H1 (cell line): ENCODE results near the gene CGNL1. TPM values are rescaled to one million over a fixed set of nuclear protein-coding genes. Genes with fewer than 3 reads are reported as not detected.
A peak's percentile ranks its signal among the peaks of the same experiment; 100 is the strongest.

Experiments
- CTCF ChIA-PET: fragments of 300-600 bp; sonication (Branson Sonifier 250); formaldehyde crosslinking; loops from one replicate; lab custom pipeline; 2021; ENCODE audit not compliant: partially characterized antibody; lab: Charles Lee
- POLR2A ChIA-PET: fragments of 300-600 bp; sonication (Branson Sonifier 250); formaldehyde crosslinking; loops from one replicate; lab custom pipeline; 2021; ENCODE audit warnings: inconsistent platforms; ENCODE audit not compliant: partially characterized antibody; lab: Charles Lee
- DNase-seq, 2 experiments: peaks; one replicate each; pipeline versions ENCODE4 v3.0.0 to v3.0.0-alpha.2; 2010 to 2022; ENCODE audit warnings: low spot score in 2 of 2, low read depth in 1 of 2, mixed read lengths in 1 of 2
- FAIRE-seq: peaks from 2 replicates; lab custom pipeline; 2011; peaks lifted over from hg19 to GRCh38; lab: Jason Lieb, UNC
- H2AFZ ChIP-seq: 2 replicates; pipeline ENCODE4 v1.8.1; 2012; ENCODE audit warnings: low read length, inconsistent platforms
- H2AK5ac ChIP-seq: 2 replicates; pipeline ENCODE4 v1.6.1; 2013; ENCODE audit warnings: low read depth, low read length
- H2BK120ac ChIP-seq: replicated peaks from 2 replicates; pipeline ENCODE3; 2013; ENCODE audit warnings: low read depth, low read length, inconsistent platforms
- H2BK12ac ChIP-seq: 2 replicates; pipeline ENCODE4 v1.6.1; 2013; ENCODE audit warnings: low read depth, low read length
- H2BK15ac ChIP-seq: 2 replicates; pipeline ENCODE4 v1.6.1; 2013; ENCODE audit warnings: low read length
- H2BK20ac ChIP-seq: 2 replicates; pipeline ENCODE4 v1.6.1; 2013; ENCODE audit warnings: low read length
- H2BK5ac ChIP-seq: 2 replicates; pipeline ENCODE4 v1.6.1; 2013; ENCODE audit warnings: low read depth, low read length
- H3K14ac ChIP-seq: 2 replicates; pipeline ENCODE4 v1.6.1; 2013; ENCODE audit warnings: inconsistent platforms; ENCODE audit not compliant: insufficient read length
- H3K18ac ChIP-seq: 2 replicates; pipeline ENCODE4 v1.6.1; 2013; ENCODE audit warnings: low read length; ENCODE audit errors: extremely low read depth
- H3K23ac ChIP-seq: 2 replicates; pipeline ENCODE4 v1.6.1; 2013; ENCODE audit warnings: inconsistent platforms; ENCODE audit not compliant: insufficient read length
- H3K23me2 ChIP-seq: 2 replicates; pipeline ENCODE4 v1.6.1; 2013; ENCODE audit warnings: low read depth, low read length
- H3K27ac ChIP-seq: 2 replicates; pipeline ENCODE4 v1.6.1; 2011; ENCODE audit warnings: low read depth, low read length, inconsistent platforms
- H3K27me3 ChIP-seq, 4 experiments: replicated peaks in 1 of 4; 1 replicate in 1 of 4; 2 replicates in 3 of 4; pipeline versions ENCODE4 v1.6.1 to v1.8.1; 2011 to 2013; ENCODE audit warnings: low read length in 3 of 4, mild to moderate bottlenecking in 3 of 4, inconsistent platforms in 2 of 4, mixed read lengths in 2 of 4, moderate library complexity in 1 of 4; ENCODE audit not compliant: control insufficient read depth in 3 of 4, insufficient read depth in 3 of 4; ENCODE audit errors: extremely low read depth in 1 of 4
- H3K36me3 ChIP-seq, 4 experiments: 2 replicates each; pipeline versions ENCODE4 v1.6.1 to v1.8.1; 2011 to 2013; ENCODE audit warnings: mild to moderate bottlenecking in 4 of 4, low read length in 3 of 4, moderate library complexity in 2 of 4, control low read depth in 1 of 4, inconsistent platforms in 1 of 4; ENCODE audit not compliant: insufficient read depth in 4 of 4, control insufficient read depth in 2 of 4
- H3K4ac ChIP-seq: replicated peaks from 2 replicates; pipeline ENCODE3; 2013; ENCODE audit warnings: low read length, low read depth, mixed read lengths, inconsistent platforms; ENCODE audit not compliant: insufficient read length
- H3K4me1 ChIP-seq, 4 experiments: replicated peaks in 1 of 4; 1 replicate in 1 of 4; 2 replicates in 3 of 4; pipeline versions ENCODE4 v1.6.1 to v1.8.1; 2011 to 2013; ENCODE audit warnings: low read length in 3 of 4, inconsistent platforms in 2 of 4, mixed read lengths in 1 of 4; ENCODE audit not compliant: insufficient read depth in 4 of 4, control insufficient read depth in 3 of 4
- H3K4me2 ChIP-seq, 2 experiments: 2 replicates each; pipeline versions ENCODE4 v1.6.1 to v1.8.1; 2011 to 2013; ENCODE audit warnings: low read depth in 2 of 2, low read length in 2 of 2, control low read depth in 1 of 2, inconsistent platforms in 1 of 2, mild to moderate bottlenecking in 1 of 2; ENCODE audit not compliant: insufficient read depth in 1 of 2
- H3K4me3 ChIP-seq, 4 experiments: fragments of 200-600, 300-600 bp in 1 of 4; sonication (generic), shearing (Covaris generic), sonication (Bioruptor Twin) in 1 of 4; 2 replicates each; pipeline versions ENCODE4 v1.5.1 to v1.8.1; 2011 to 2016; ENCODE audit warnings: low read length in 4 of 4, low read depth in 3 of 4, control low read depth in 2 of 4, inconsistent platforms in 2 of 4, mild to moderate bottlenecking in 2 of 4, mixed read lengths in 1 of 4, moderate library complexity in 1 of 4; ENCODE audit not compliant: insufficient read depth in 2 of 4; ENCODE audit errors: extremely low read depth in 1 of 4
- H3K56ac ChIP-seq: replicated peaks from 2 replicates; pipeline ENCODE3; 2013; ENCODE audit warnings: low read depth, mild to moderate bottlenecking, mixed read lengths, low read length, inconsistent platforms; ENCODE audit not compliant: insufficient read length
- H3K79me1 ChIP-seq: 2 replicates; pipeline ENCODE4 v1.6.1; 2013; ENCODE audit warnings: low read depth, low read length, control low read depth
- H3K79me2 ChIP-seq, 2 experiments: 2 replicates each; pipeline versions ENCODE4 v1.6.1 to v1.8.1; 2012 to 2013; ENCODE audit warnings: low read length in 2 of 2, mild to moderate bottlenecking in 2 of 2, inconsistent platforms in 1 of 2; ENCODE audit not compliant: insufficient read depth in 2 of 2, control insufficient read depth in 1 of 2
- H3K9ac ChIP-seq, 4 experiments: replicated peaks in 1 of 4; 1 replicate in 1 of 4; 2 replicates in 3 of 4; pipeline versions ENCODE4 v1.6.1 to v1.8.1; 2011 to 2013; ENCODE audit warnings: low read depth in 3 of 4, low read length in 3 of 4, control low read depth in 2 of 4, mild to moderate bottlenecking in 2 of 4, moderate library complexity in 2 of 4, inconsistent platforms in 1 of 4; ENCODE audit errors: extremely low read depth in 1 of 4
- H3K9me3 ChIP-seq, 2 experiments: 2 replicates each; pipeline versions ENCODE4 v1.6.1 to v1.8.1; 2012 to 2013; ENCODE audit warnings: mild to moderate bottlenecking in 2 of 2, moderate library complexity in 2 of 2, control low read depth in 1 of 2, inconsistent platforms in 1 of 2, low read depth in 1 of 2, low read length in 1 of 2, mixed read lengths in 1 of 2; ENCODE audit not compliant: insufficient read depth in 2 of 2
- H4K20me1 ChIP-seq, 2 experiments: replicated peaks in 1 of 2; 2 replicates each; pipeline versions ENCODE3 to v1.8.1; 2011 to 2013; ENCODE audit warnings: inconsistent platforms in 2 of 2, low read length in 2 of 2, mild to moderate bottlenecking in 1 of 2; ENCODE audit not compliant: insufficient read depth in 2 of 2, control insufficient read depth in 1 of 2
- H4K5ac ChIP-seq: 2 replicates; pipeline ENCODE4 v1.6.1; 2013; ENCODE audit warnings: low read length, low read depth, mixed read lengths, inconsistent platforms; ENCODE audit not compliant: insufficient read length
- H4K8ac ChIP-seq: 2 replicates; pipeline ENCODE4 v1.8.0; 2013; ENCODE audit warnings: mild to moderate bottlenecking, moderate library complexity, low read length, inconsistent platforms; ENCODE audit not compliant: insufficient read depth; ENCODE audit errors: extremely low read depth
- H4K91ac ChIP-seq: replicated peaks from 2 replicates; pipeline ENCODE3; 2013; ENCODE audit warnings: low read length, mixed read lengths, inconsistent platforms; ENCODE audit not compliant: insufficient read length
- HDAC2 ChIP-seq, 2 experiments: fragments of 300-600 bp in 1 of 2; sonication (generic) in 1 of 2; IDR thresholded peaks; 2 replicates each; pipeline ENCODE4 v1.6.1; 2011 to 2012; ENCODE audit warnings: low read depth in 2 of 2, low read length in 2 of 2, mild to moderate bottlenecking in 2 of 2, moderate library complexity in 2 of 2, borderline replicate concordance in 1 of 2, inconsistent platforms in 1 of 2
- SP1 ChIP-seq: IDR thresholded peaks from 2 replicates; pipeline ENCODE4 v1.6.1; 2011; ENCODE audit warnings: low read depth, low read length
- TEAD4 ChIP-seq: IDR thresholded peaks from 2 replicates; pipeline ENCODE4 v1.6.1; 2012; ENCODE audit warnings: low read depth, low read length, inconsistent platforms, mixed read lengths
- WGBS, 2 experiments: shearing (Covaris generic) in 1 of 2; methylation state at CpG; one replicate each; pipeline versions ENCODE4 v1.1.6 to v1.1.7; 2013 to 2015; ENCODE audit warnings: low lambda C conversion rate in 2 of 2, mixed read lengths in 2 of 2, inconsistent platforms in 1 of 2, low coverage in 1 of 2, missing lambda C conversion rate in 1 of 2; ENCODE audit not compliant: insufficient replicate concordance in 2 of 2, insufficient coverage in 1 of 2, insufficient read length in 1 of 2; ENCODE audit errors: extremely low coverage in 1 of 2, missing lambda C conversion rate in 1 of 2; 5-methylcytosine and 5-hydroxymethylcytosine counted together
- polyA plus RNA-seq, 7 experiments: library from polyadenylated mRNA; depleted of rRNA in 3 of 7; stranded (reverse) in 5 of 7; unstranded in 2 of 7; fragments of >200 nt in 5 of 7; fragments of 200-250 nt in 2 of 7; gene quantifications; 1 replicate in 5 of 7; 2 replicates in 1 of 7; 4 replicates in 1 of 7; pipeline versions ENCODE4 v1.2.1 to v1.2.3, GENCODE V29; 2011 to 2013; ENCODE audit warnings: missing spikeins in 2 of 7, mixed read lengths in 2 of 7
- total RNA-seq: library from RNA; stranded (reverse); fragmentation: NEBNext Ultra II Directional; extraction: Animal tissue kit (Norgen Biotek cat#: 25700); gene quantifications from 2 replicates; pipeline ENCODE4 v1.2.1, GENCODE V29; 2021

The CGNL1 gene
- total and polyA plus RNA-seq, 2 of the 8 experiments (the other 6 are each of a cell fraction or from before 2014, with no cell fraction given), result 21.8 to 75.6 TPM

DNA sequence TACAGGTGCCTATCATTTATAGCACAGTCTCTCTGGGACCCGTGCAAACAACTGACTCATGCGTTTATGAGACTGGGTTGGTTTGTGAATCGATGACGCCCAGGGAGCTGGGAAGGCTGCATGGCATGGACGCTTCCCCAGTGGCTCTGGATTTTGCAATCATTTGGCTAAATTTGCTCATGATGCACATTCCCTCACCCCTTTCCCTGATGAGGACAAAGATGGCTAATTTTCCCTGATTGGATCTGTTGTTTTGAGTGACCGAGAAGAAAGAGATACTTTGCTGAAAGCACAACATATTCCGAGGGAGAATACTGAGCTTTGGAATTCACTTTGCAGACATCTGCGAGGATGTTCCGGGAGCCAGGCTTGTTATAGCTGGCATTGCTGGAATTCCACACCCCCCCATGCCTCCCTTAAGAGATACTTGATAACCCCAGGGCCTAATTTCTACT lies 51.1 kb downstream of the CGNL1 start:
- Histone ChIP-seq H4K20me1 (peaks cover 0 to 7% of the 10 kb centered on the region in 2 experiments), H3K27me3 (no peaks in the 10 kb centered on the region), H3K23me2 (no peaks in the 10 kb centered on the region), H2BK12ac (no peak overlapping the region; the same call in 1 of the 2 replicates), H3K9me3 (no peaks in the 10 kb centered on the region), H2BK5ac (peak overlapping the region; percentile 79; the same call in 1 of the 2 replicates), H2AFZ (no peak overlapping the region), H3K18ac (no peak overlapping the region), H3K4me2 (peak overlapping the region; percentile 10 to 16; a peak in 3 of 4 replicates), H3K27ac (no peak overlapping the region; the same call in 1 of the 2 replicates), H3K14ac (no peak overlapping the region), H2BK120ac (peak overlapping the region; percentile 31), H3K23ac (no peak overlapping the region), H2BK20ac (no peak overlapping the region), H4K5ac (peak overlapping the region; percentile 50), H4K91ac (no peak overlapping the region), H2AK5ac (no peak overlapping the region), H2BK15ac (no peak overlapping the region), H4K8ac (no peak overlapping the region), H3K4me3 (no peak overlapping the region), H3K9ac (no peak overlapping the region; a peak in 1 of 7 replicates), H3K4me1 (peaks cover 9 to 27% (median 16%) of the 10 kb centered on the region in 4 experiments), H3K56ac (no peak overlapping the region), H3K79me1 (peaks cover 9% of the 10 kb centered on the region), H3K36me3 (no peaks in the 10 kb centered on the region; a peak in 1 of 8 replicates), H3K4ac (no peak overlapping the region), H3K79me2 (peaks cover 0 to 76% of the 10 kb centered on the region in 2 experiments; a peak in 2 of 4 replicates)
- peak; percentile 81 for FAIRE-seq
- 69% methylated on average over 9 of the region's 9 CpGs; no CpG with 5 or more reads in 1 of the 2 experiments for WGBS, 2 experiments
- DNase-seq, result peak in 1 of 2 experiments; percentile 23
- ChIA-PET CTCF (interaction anchor here (0.8 to 2.8 kb wide), 12 partner anchors 9 to 88 kb away, joined by 3 to 12 read pairs (median 4); no protein-coding TSS in a partner anchor), POLR2A (interaction anchor here (0.9 to 2.4 kb wide), 10 partner anchors 9 to 61 kb away, joined by 3 to 19 read pairs (median 3); partner anchors contain the start of gene CGNL1)
- peak; percentile 93 for TF ChIP-seq TEAD4
- no peak for TF ChIP-seq SP1
- TF ChIP-seq HDAC2 (IDR thresholded peaks at IDR 0.05; ENCODE audit: borderline replicate concordance in 1 of 2, low read depth in 2 of 2, low read length in 2 of 2), result 0 out of 4 replicates have a peak, but pooled peaks of 1 of the 2 experiments have one; percentile 24
